MCF 10A (cell line): ENCODE results near the gene BICD2. TPM values are rescaled to one million over a fixed set of nuclear protein-coding genes. Genes with fewer than 3 reads are reported as not detected.

ENCODE experiments used
- BruUV-seq: library from RNA; stranded (reverse); fragments of 400-500 nt; replicated peaks from 2 replicates; lab custom pipeline; 2021; lab: Mats Ljungman, UMichigan
- CTCF ChIA-PET: fragments of 300-600 bp; sonication (Branson Sonifier 250); formaldehyde crosslinking; extraction: SDS; loops from one replicate; lab custom pipeline; 2021; ENCODE audit warnings: antibody characterized with exemption, inconsistent platforms; lab: Yijun Ruan, JAX
- POLR2A ChIA-PET: fragments of 300-600, 350-650 bp; sonication (Branson Sonifier 250); formaldehyde crosslinking; extraction: SDS; loops from one replicate; lab custom pipeline; 2020; ENCODE audit warnings: antibody characterized with exemption, inconsistent platforms; lab: Yijun Ruan, JAX
- DNase-seq: peaks from one replicate; pipeline ENCODE4 v3.0.0-alpha.2; 2018; ENCODE audit not compliant: unreplicated experiment
- H3K27ac Mint-ChIP-seq: one replicate; pipeline ENCODE4 v1.8.0; 2022; ENCODE audit warnings: mild to moderate bottlenecking, low read depth, mixed read lengths; ENCODE audit not compliant: unreplicated experiment
- H3K27me3 Mint-ChIP-seq: one replicate; pipeline ENCODE4 v1.8.0; 2022; ENCODE audit warnings: mixed read lengths; ENCODE audit not compliant: insufficient read depth, unreplicated experiment
- H3K36me3 Mint-ChIP-seq: one replicate; pipeline ENCODE4 v1.8.0; 2022; ENCODE audit warnings: mild to moderate bottlenecking, moderate library complexity, mixed read lengths; ENCODE audit not compliant: insufficient read depth, unreplicated experiment
- H3K4me1 Mint-ChIP-seq: one replicate; pipeline ENCODE4 v1.8.0; 2022; ENCODE audit warnings: mixed read lengths; ENCODE audit not compliant: insufficient read depth, unreplicated experiment
- H3K4me3 Mint-ChIP-seq: one replicate; pipeline ENCODE4 v1.8.0; 2022; ENCODE audit warnings: mild to moderate bottlenecking, moderate library complexity, mixed read lengths; ENCODE audit not compliant: unreplicated experiment
- H3K9me3 Mint-ChIP-seq: one replicate; pipeline ENCODE4 v1.8.0; 2022; ENCODE audit warnings: mixed read lengths; ENCODE audit not compliant: unreplicated experiment
- intact Hi-C: fragments of 100-400 bp; cut with micrococcal nuclease; formaldehyde crosslinking; loops from 2 replicates; pipeline ENCODE4 v1.14.1; 2022
- total RNA-seq: library from RNA; stranded (reverse); gene quantifications from 2 replicates; pipeline ENCODE4 v1.2.3, GENCODE V29; 2022
- TF ChIP-seq, protein P1 (sequence below): fragments of 200-600 bp; IDR thresholded peaks from one replicate; pipeline ENCODE4 v1.8.0; 2022; ENCODE audit warnings: antibody characterized with exemption, mild to moderate bottlenecking; ENCODE audit not compliant: unreplicated experiment

BICD2 gene
- total RNA-seq, 1 experiment from 2014 or later, result 23.5 TPM

DNA sequence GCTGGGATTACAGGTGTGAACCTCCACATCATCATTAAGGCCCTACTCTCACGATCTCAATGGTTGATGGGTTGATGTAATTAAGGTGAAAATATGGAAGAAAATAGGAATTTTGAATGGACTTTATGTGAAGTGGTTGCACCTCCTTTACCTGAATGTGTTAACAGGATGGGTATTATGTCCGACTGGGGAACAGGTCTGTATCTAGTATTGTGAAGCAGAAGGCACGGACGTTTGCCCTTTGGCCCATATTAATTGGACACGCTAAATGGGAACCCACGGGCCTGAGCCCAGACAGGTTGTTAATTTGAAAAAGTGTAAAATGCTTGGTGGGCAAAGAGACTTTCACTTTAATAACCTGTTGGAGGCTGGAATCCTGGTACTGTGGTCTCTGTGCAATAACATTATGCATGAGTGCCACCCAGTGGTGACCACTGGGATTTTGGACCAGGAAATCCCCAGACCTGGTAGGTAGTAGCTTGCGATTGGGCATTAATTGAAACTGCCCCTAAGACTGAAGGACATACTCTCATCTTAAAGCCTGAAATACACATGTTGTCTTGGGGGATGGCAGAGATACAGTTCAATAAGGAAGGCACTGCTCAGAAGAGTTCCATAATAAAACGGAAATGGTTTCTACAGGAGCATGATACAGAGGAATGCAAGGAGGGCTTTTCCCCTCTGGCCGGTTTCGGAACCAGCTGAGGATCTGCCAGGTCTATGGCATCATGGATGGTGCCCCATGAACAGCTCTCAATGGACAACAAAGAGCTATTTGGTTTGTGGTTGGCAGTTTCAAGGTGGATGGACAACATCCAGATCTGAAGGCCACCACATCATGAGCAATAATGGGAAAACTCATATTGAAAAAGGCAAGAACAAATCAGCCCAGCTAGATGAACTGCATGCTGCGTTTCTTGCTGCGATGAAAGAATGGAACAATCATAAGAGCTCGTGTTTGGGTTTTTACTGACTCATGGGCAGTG is 26.2 kb upstream of the BICD2 start:
- POLR2A ChIA-PET, result interaction anchor here (0.6 to 3.2 kb wide), 7 partner anchors 16 to 465 kb away, joined by 3 to 15 read pairs (median 3); partner anchors contain the start of genes BICD2, CENPP, IPPK and NOL8
- Mint-ChIP-seq H3K9me3 (peaks cover 7% of the 10 kb centered on the region), H3K27ac (no peak overlapping the region), H3K4me1 (peaks cover 9% of the 10 kb centered on the region), H3K27me3 (no peaks in the 10 kb centered on the region), H3K4me3 (no peak overlapping the region), H3K36me3 (no peaks in the 10 kb centered on the region)
- CTCF ChIA-PET, result interaction anchor here (0.5 to 2.3 kb wide), 36 partner anchors 8 to 655 kb away, joined by 3 to 28 read pairs (median 4); no protein-coding TSS in a partner anchor
- no TSS peak for BruUV-seq
- TF ChIP-seq, protein P1, sequence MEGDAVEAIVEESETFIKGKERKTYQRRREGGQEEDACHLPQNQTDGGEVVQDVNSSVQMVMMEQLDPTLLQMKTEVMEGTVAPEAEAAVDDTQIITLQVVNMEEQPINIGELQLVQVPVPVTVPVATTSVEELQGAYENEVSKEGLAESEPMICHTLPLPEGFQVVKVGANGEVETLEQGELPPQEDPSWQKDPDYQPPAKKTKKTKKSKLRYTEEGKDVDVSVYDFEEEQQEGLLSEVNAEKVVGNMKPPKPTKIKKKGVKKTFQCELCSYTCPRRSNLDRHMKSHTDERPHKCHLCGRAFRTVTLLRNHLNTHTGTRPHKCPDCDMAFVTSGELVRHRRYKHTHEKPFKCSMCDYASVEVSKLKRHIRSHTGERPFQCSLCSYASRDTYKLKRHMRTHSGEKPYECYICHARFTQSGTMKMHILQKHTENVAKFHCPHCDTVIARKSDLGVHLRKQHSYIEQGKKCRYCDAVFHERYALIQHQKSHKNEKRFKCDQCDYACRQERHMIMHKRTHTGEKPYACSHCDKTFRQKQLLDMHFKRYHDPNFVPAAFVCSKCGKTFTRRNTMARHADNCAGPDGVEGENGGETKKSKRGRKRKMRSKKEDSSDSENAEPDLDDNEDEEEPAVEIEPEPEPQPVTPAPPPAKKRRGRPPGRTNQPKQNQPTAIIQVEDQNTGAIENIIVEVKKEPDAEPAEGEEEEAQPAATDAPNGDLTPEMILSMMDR, result peak; percentile 85
- intact Hi-C loops, result loop anchor here (1.0 to 10.0 kb wide), 7 partner anchors 26 to 650 kb away; no protein-coding TSS in a partner anchor
- DNase-seq, result peak; percentile 81

DNA sequence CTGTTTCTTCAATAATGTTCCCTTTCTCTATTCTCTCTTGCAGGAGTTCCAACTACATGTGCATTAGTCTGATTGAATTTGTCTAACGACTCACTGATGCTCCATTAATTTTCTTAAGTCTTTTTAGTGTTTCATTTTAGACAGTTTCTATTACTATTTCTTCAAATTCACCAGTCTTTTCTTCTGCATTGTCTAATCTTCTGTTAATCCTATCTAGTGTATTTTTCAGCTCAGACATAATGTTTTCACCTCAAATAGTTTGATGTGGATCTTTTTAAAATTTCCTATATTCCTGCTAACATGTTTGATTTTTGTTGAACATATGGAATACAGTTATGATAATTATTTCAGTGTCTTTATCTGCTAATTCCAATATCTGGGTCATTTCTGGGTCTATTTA is 21.7 kb upstream of the BICD2 start:
- Mint-ChIP-seq H3K27ac (no peak overlapping the region), H3K9me3 (peaks cover 7% of the 10 kb centered on the region), H3K36me3 (no peaks in the 10 kb centered on the region), H3K4me3 (no peak overlapping the region), H3K4me1 (peaks cover 22% of the 10 kb centered on the region), H3K27me3 (no peaks in the 10 kb centered on the region)
- ChIA-PET CTCF (interaction anchor here (0.7 to 2.4 kb wide), 5 partner anchors 12 to 110 kb away, joined by 3 to 14 read pairs (median 4); no protein-coding TSS in a partner anchor), POLR2A (no interaction called here)
- intact Hi-C loops, result no loop called here
- DNase-seq, result no peak
- TF ChIP-seq, protein P1, result no peak
- BruUV-seq, result no TSS peak

DNA sequence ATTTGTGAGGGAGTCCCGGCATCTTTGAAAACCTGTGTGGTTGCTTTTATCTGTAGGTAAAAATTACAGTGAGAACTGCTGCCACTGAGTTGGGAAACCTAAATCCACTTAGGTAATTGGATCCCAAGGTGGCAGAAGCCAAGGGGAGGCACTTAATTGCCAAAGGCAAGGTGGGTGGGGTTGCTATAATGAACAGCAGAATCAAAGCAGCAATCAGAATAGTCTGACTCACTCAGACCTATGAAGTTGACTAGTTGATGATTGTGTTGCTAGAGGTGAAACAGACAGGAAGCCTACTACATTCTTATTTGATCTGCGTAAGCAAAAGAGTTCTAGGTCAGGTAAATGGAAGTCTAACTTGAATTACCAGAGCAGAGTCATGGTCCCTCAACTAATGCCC is 17.3 kb upstream of the BICD2 start:
- DNase-seq, result peak; percentile 83
- Mint-ChIP-seq H3K4me3 (no peak overlapping the region), H3K27me3 (no peaks in the 10 kb centered on the region), H3K4me1 (peaks cover 13% of the 10 kb centered on the region), H3K36me3 (no peaks in the 10 kb centered on the region), H3K27ac (peak overlapping the region; percentile 63), H3K9me3 (peaks cover 7% of the 10 kb centered on the region)
- ChIA-PET CTCF (interaction anchor here (1.7 kb wide), 1 partner anchor 10 kb away, joined by 7 read pairs; no protein-coding TSS in a partner anchor), POLR2A (no interaction called here)
- intact Hi-C loops, result no loop called here
- no TSS peak for BruUV-seq
- TF ChIP-seq, protein P1, result no peak

DNA sequence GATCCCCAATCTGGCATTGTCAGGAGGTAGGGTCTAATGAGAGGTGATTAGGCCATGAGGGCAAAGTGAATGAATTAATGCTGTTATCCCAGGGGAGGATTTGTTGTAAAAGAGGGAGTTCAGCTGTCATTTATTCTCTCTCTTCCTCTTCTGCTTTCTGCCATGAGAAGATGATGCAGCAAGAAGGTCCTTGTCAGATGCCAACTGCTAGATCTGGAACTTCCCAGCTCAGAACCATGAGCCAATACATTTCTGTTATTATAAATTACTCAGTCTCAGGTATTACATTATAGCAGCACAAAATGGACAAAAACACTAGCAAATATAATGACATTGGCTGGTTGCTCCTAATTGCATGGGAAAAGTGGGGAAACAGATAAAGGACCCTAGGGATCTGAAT is 15.6 kb upstream of the BICD2 start:
- intact Hi-C loops, result no loop called here
- Mint-ChIP-seq H3K36me3 (no peaks in the 10 kb centered on the region), H3K27me3 (no peaks in the 10 kb centered on the region), H3K4me3 (no peak overlapping the region), H3K4me1 (peaks cover 13% of the 10 kb centered on the region), H3K27ac (no peak overlapping the region), H3K9me3 (no peaks in the 10 kb centered on the region)
- DNase-seq, result no peak
- CTCF ChIA-PET, result interaction anchor here (1.1 to 1.6 kb wide), 3 partner anchors 9 to 64 kb away, joined by 3 to 5 read pairs (median 5); no protein-coding TSS in a partner anchor
- POLR2A ChIA-PET, result no interaction called here
- TF ChIP-seq, protein P1, result no peak
- no TSS peak for BruUV-seq
